ENCODE measurements around the gene YES1.

Gene YES1

GRCh38 chr18:725646-726045, 86.4 kb downstream of the YES1 start:
- peak; percentile 15 to 58 (median 32) for DNase-seq

- no peak for DNase-seq
Observed at GRCh38 chr18:723541-724080, 88.4 kb downstream of the YES1 start.

- no peak for DNase-seq
Observed at GRCh38 chr18:717003-717402, 95.0 kb downstream of the YES1 start.

GRCh38 chr18:715626-716025, 96.4 kb downstream of the YES1 start:
- DNase-seq = no peak

- DNase-seq = no peak
Observed at GRCh38 chr18:713135-713490, 98.9 kb downstream of the YES1 start.

GRCh38 chr18:712401-713134, 99.5 kb downstream of the YES1 start, which contains the start of gene ENOSF1:
ENOSF1 (minus strand) TSS chr18:712630; CDS start chr18:712587, 43 bp downstream.
- DNase-seq = peak; percentile 92 to 97 (median 94)

GRCh38 chr18:711657-712400, 100.2 kb downstream of the YES1 start:
- peak; percentile 93 to 98 (median 95) for DNase-seq

- DNase-seq = peak in 3 of 4 experiments; percentile 63 to 68 (median 64)
Observed at GRCh38 chr18:711310-711656, 100.8 kb downstream of the YES1 start.

GRCh38 chr18:710418-711300, 101.4 kb downstream of the YES1 start:
- no peak for DNase-seq

GRCh38 chr18:709771-710170, 102.3 kb downstream of the YES1 start:
- DNase-seq = no peak

- DNase-seq = no peak
Observed at GRCh38 chr18:708096-708495, 103.9 kb downstream of the YES1 start.

GRCh38 chr18:706405-706804, 105.6 kb downstream of the YES1 start:
- DNase-seq = no peak

- no peak for DNase-seq
Observed at GRCh38 chr18:703213-703967, 108.7 kb downstream of the YES1 start.

- no peak for DNase-seq
Observed at GRCh38 chr18:697800-698199, 114.2 kb downstream of the YES1 start.

GRCh38 chr18:697012-697411, 115.0 kb downstream of the YES1 start:
- DNase-seq = no peak

GRCh38 chr18:693466-694187, 118.4 kb downstream of the YES1 start:
- DNase-seq = no peak

GRCh38 chr18:692824-693223, 119.2 kb downstream of the YES1 start:
- no peak for DNase-seq

- no peak for DNase-seq
Observed at GRCh38 chr18:688323-688722, 123.7 kb downstream of the YES1 start.

- no peak for DNase-seq
Observed at GRCh38 chr18:686339-687111, 125.5 kb downstream of the YES1 start.

GRCh38 chr18:685438-685837, 126.6 kb downstream of the YES1 start:
- DNase-seq = no peak

GRCh38 chr18:683531-683930, 128.5 kb downstream of the YES1 start:
- DNase-seq = no peak

Data from suppressor macrophage (primary cell).